Neutrophil (primary cell): ENCODE results near the gene CBX4.

Experiments used
- H3K27ac ChIP-seq: fragments of 200-600 bp; sonication (generic); 2 replicates; pipeline ENCODE4 v1.5.1; 2016; ENCODE audit warnings: mild to moderate bottlenecking, moderate library complexity
- H3K27me3 ChIP-seq: fragments of 200-600 bp; sonication (generic); 2 replicates; pipeline ENCODE4 v1.6.0; 2016; ENCODE audit warnings: mild to moderate bottlenecking
- H3K36me3 ChIP-seq: fragments of 200-600 bp; sonication (generic); 2 replicates; pipeline ENCODE4 v1.5.1; 2017
- H3K4me1 ChIP-seq, 2 experiments: fragments of 200-600 bp in 1 of 2; sonication (generic) in 1 of 2; 1 replicate in 1 of 2; 2 replicates in 1 of 2; pipeline versions ENCODE4 v1.5.1 to v1.6.1; 2013 to 2016; ENCODE audit warnings: low read depth in 1 of 2, low read length in 1 of 2, mild to moderate bottlenecking in 1 of 2, moderate library complexity in 1 of 2; ENCODE audit not compliant: control insufficient read depth in 1 of 2, insufficient read depth in 1 of 2
- H3K4me3 ChIP-seq, 2 experiments: fragments of 200-600 bp in 1 of 2; sonication (generic) in 1 of 2; 1 replicate in 1 of 2; 2 replicates in 1 of 2; pipeline ENCODE4 v1.5.1; 2013 to 2016; ENCODE audit warnings: low read depth in 1 of 2, low read length in 1 of 2, mild to moderate bottlenecking in 1 of 2, moderate library complexity in 1 of 2
- H3K9me3 ChIP-seq: fragments of 200-600 bp; sonication (generic); 2 replicates; pipeline ENCODE4 v1.5.1; 2016
- TF ChIP-seq, protein P1 (sequence below): fragments of 200-600 bp; sonication (generic); IDR thresholded peaks from 2 replicates; pipeline ENCODE4 v1.5.1; 2016; ENCODE audit warnings: antibody characterized with exemption

The CBX4 gene

GRCh38 chr17:79871131-79871530, 31.9 kb upstream of the CBX4 start:
- Histone ChIP-seq H3K27me3 (peaks cover 66% of the 10 kb centered on the region), H3K27ac (no peak overlapping the region), H3K4me1 (no peaks in the 10 kb centered on the region), H3K4me3 (no peak overlapping the region), H3K9me3 (no peaks in the 10 kb centered on the region), H3K36me3 (no peaks in the 10 kb centered on the region)
- TF ChIP-seq, protein P1, sequence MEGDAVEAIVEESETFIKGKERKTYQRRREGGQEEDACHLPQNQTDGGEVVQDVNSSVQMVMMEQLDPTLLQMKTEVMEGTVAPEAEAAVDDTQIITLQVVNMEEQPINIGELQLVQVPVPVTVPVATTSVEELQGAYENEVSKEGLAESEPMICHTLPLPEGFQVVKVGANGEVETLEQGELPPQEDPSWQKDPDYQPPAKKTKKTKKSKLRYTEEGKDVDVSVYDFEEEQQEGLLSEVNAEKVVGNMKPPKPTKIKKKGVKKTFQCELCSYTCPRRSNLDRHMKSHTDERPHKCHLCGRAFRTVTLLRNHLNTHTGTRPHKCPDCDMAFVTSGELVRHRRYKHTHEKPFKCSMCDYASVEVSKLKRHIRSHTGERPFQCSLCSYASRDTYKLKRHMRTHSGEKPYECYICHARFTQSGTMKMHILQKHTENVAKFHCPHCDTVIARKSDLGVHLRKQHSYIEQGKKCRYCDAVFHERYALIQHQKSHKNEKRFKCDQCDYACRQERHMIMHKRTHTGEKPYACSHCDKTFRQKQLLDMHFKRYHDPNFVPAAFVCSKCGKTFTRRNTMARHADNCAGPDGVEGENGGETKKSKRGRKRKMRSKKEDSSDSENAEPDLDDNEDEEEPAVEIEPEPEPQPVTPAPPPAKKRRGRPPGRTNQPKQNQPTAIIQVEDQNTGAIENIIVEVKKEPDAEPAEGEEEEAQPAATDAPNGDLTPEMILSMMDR = no peak

DNA sequence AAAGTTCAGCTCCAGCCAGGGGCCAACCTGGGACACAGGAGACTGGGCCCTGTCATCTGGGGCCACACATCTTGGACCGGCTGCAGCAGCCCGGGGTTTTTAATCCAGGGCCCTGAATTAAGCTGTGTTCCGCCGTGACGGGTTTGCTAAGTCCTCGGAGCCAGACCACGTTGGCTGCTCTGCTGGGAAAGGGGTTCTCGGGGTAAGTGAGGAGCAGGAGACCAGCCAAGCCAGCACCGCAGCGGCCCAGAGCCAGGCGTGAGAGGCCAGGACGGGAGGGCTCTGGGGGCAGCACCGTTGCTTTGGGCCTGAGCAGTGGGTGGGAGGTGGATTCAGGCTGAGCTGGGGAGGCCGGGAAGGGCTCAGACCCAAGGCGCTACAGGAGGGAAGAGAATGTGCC, 31.3 kb upstream of the CBX4 start:
- Histone ChIP-seq H3K27me3 (peaks cover 71% of the 10 kb centered on the region), H3K4me1 (no peaks in the 10 kb centered on the region), H3K36me3 (no peaks in the 10 kb centered on the region), H3K27ac (no peak overlapping the region), H3K4me3 (no peak overlapping the region), H3K9me3 (no peaks in the 10 kb centered on the region)
- TF ChIP-seq, protein P1 = no peak

DNA sequence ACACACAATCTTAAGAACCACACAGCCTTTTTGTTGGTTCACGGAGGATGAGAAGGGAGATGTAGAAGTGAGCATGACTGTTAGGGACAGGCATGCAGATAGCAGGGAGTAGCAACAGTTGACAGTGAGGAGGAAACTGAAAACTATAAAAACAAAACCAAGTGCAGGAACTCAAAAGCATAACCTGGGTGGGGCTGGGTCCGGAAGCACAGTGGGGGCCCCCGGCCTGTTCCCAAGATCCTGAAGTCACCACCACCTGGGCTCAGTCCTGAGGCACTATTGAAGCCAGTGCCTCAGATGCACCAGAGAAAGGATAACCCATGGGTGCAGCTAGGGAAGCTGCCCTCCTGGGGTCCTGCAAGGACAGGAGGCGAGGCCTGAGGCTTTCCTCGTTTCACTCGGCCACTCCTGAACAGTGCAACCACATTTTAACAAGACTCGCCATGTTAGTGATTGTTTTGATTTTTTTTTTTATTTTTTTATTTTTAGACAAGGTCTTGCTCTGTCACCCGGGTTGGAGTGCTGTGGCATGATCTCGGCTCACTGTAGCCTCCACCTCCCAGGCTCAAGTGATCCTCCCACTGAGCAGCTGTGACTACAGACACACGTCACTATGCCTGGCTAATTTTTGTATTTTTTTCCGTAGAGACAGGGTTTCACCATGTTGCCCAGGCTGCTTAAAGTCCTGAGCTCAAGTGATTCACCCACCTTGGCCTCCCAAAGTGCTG, 27.7 kb upstream of the CBX4 start:
- Histone ChIP-seq H3K36me3 (no peaks in the 10 kb centered on the region), H3K4me1 (no peaks in the 10 kb centered on the region), H3K4me3 (no peak overlapping the region), H3K9me3 (no peaks in the 10 kb centered on the region), H3K27ac (no peak overlapping the region), H3K27me3 (peaks cover 67% of the 10 kb centered on the region)
- TF ChIP-seq, protein P1 = no peak

DNA sequence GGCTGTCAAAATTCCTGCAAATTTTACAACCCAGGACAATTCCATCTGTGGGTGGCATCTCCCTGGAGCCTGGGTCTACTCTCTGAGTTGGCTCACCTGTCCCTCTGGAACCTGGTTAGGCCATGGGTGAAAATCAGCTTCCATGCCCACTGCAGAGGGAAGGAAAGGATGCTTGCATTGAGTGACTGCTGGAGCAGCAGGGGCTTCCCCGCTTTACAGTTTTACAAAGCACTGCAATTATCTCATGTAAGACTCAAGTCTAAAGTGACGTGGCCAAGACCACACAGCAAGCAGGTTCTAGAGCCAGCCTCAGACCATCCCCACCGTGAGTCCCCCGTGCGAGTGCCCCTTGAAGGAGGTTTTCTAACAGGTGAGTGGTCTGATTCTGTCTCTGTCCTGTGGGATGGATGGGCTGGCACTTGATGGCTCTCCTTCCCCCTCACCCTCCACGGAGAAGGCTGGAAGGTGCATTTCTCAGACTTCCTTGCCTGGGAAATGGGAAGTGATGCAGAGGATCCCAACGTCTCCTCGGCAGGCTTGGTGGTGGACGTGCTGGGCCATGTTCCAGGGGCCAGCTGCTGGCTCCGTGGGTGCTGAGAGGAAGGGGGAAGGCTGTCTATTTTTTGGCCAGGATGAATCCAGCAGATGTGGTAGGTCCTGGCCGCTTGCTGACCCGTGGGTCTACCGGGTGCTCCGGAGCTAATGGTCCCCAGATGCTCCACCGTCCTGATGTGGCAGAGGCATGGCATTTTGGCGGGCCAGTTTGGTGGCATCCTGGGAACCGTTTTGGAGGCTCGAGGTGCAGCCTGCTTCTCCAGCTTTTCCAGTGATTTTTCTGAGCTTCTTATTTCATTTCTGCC, 26.3 kb upstream of the CBX4 start:
- no peak overlapping the region for H3K27ac ChIP-seq
- peaks cover 70% of the 10 kb centered on the region for H3K27me3 ChIP-seq
- no peaks in the 10 kb centered on the region for H3K9me3 ChIP-seq
- H3K4me3 ChIP-seq = no peak overlapping the region
- TF ChIP-seq, protein P1 = no peak
- no peaks in the 10 kb centered on the region for H3K36me3 ChIP-seq
- no peaks in the 10 kb centered on the region for H3K4me1 ChIP-seq

GRCh38 chr17:79864617-79865250, 25.5 kb upstream of the CBX4 start:
- no peak overlapping the region for H3K27ac ChIP-seq
- TF ChIP-seq, protein P1 = no peak
- no peaks in the 10 kb centered on the region for H3K36me3 ChIP-seq
- H3K27me3 ChIP-seq = peaks cover 78% of the 10 kb centered on the region
- H3K4me1 ChIP-seq = no peaks in the 10 kb centered on the region
- H3K4me3 ChIP-seq = no peak overlapping the region
- H3K9me3 ChIP-seq = no peaks in the 10 kb centered on the region
